GM12878 (cell line): ENCODE results near the gene STPG1.

ENCODE experiments used
- CHD2 ChIP-seq: IDR thresholded peaks from 2 replicates; pipeline ENCODE4 v1.6.1; 2011; ENCODE audit warnings: low read depth, low read length, improper control_type of control experiment, borderline replicate concordance
- FOXK2 ChIP-seq: fragments of 450-650 bp; IDR thresholded peaks from 2 replicates; pipeline ENCODE4 v1.6.1; 2017; ENCODE audit warnings: mild to moderate bottlenecking, moderate library complexity
- FOXM1 ChIP-seq: IDR thresholded peaks from 2 replicates; pipeline ENCODE4 v1.6.1; 2012; ENCODE audit warnings: low read depth, mild to moderate bottlenecking, inconsistent platforms, low read length, moderate library complexity
- KLF5 ChIP-seq: fragments of 450-650 bp; IDR thresholded peaks from 2 replicates; pipeline ENCODE4 v1.6.1; 2014; ENCODE audit warnings: mild to moderate bottlenecking; ENCODE audit not compliant: partially characterized antibody
- MXI1 ChIP-seq: fragments of 150-350 bp; IDR thresholded peaks from 2 replicates; pipeline ENCODE4 v1.6.1; 2011; ENCODE audit warnings: low read depth, mild to moderate bottlenecking, inconsistent platforms, low read length, improper control_type of control experiment
- POLR2AphosphoS2 ChIP-seq: IDR thresholded peaks from 2 replicates; pipeline ENCODE4 v1.6.1; 2011; ENCODE audit warnings: low read depth, mild to moderate bottlenecking, low read length, improper control_type of control experiment, moderate library complexity
- RAD21 ChIP-seq: IDR thresholded peaks from 2 replicates; pipeline ENCODE4 v1.6.1; 2011; ENCODE audit warnings: mild to moderate bottlenecking, low read depth, low read length, moderate library complexity; ENCODE audit not compliant: insufficient read depth
- RCOR1 ChIP-seq: conservative IDR thresholded peaks from 2 replicates; pipeline ENCODE4 v1.6.1; 2012; ENCODE audit warnings: low read depth, low read length, improper control_type of control experiment
- TAF1 ChIP-seq: IDR thresholded peaks from 2 replicates; pipeline ENCODE4 v1.6.1; 2011; ENCODE audit warnings: mild to moderate bottlenecking, low read depth, low read length, borderline replicate concordance
- TF ChIP-seq, protein P1 (sequence below), 3 experiments: IDR thresholded peaks in 2 of 3; conservative IDR thresholded peaks in 1 of 3; 2 replicates each; pipeline ENCODE4 v1.5.1; 2011; ENCODE audit warnings: low read depth in 3 of 3, low read length in 3 of 3, mild to moderate bottlenecking in 3 of 3, control low read depth in 2 of 3, moderate library complexity in 2 of 3, inconsistent platforms in 1 of 3, mixed read lengths in 1 of 3; ENCODE audit not compliant: control insufficient read depth in 2 of 3, insufficient read depth in 1 of 3; ENCODE audit errors: extremely low read depth in 1 of 3
- TF ChIP-seq, protein P2 (sequence below): IDR thresholded peaks from 2 replicates; pipeline ENCODE4 v1.6.1; 2012; ENCODE audit warnings: mild to moderate bottlenecking, low read depth, low read length
- TF ChIP-seq, protein P3 (sequence below): fragments of 450-650 bp; IDR thresholded peaks from 2 replicates; pipeline ENCODE4 v1.6.1; 2017; ENCODE audit warnings: mild to moderate bottlenecking
- TF ChIP-seq, protein P4 (sequence below): IDR thresholded peaks from 2 replicates; pipeline ENCODE4 v1.6.1; 2012; ENCODE audit warnings: low read depth, low read length, improper control_type of control experiment

DNA sequence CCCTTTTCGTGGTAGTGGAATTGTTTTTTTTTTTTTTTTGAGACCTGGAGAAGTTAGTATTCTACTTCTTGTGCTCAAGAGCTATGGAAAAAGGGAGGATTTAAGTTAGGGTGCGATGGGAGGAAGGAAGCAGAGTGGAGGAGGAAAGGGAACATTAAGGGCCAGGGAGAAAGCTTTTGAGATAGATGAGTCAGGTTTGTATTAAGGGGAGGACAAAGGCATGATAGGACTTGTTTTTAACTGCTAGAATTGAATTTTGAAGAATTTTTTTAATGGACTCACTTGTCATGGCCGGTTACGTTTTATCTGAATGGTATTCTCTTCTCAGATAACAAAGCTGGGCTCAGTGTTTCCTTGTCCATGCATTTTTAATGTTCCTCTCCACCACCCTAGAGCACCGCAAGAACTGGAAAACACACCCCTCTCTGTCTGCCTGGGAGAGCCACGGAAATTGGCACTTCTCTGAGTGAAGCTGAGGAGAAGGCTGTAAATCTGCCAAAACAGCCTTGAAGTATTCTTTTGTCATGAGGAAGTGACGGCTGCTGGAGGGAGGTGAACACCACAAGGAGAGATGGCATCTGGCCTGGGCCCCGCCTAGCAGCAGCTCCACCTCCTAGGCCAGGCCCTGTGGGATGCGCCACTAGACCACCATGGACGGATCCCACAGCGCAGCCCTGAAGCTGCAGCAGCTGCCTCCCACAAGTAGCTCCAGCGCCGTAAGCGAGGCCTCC is 5.5 kb upstream of the STPG1 start:
- TF ChIP-seq, protein P1, sequence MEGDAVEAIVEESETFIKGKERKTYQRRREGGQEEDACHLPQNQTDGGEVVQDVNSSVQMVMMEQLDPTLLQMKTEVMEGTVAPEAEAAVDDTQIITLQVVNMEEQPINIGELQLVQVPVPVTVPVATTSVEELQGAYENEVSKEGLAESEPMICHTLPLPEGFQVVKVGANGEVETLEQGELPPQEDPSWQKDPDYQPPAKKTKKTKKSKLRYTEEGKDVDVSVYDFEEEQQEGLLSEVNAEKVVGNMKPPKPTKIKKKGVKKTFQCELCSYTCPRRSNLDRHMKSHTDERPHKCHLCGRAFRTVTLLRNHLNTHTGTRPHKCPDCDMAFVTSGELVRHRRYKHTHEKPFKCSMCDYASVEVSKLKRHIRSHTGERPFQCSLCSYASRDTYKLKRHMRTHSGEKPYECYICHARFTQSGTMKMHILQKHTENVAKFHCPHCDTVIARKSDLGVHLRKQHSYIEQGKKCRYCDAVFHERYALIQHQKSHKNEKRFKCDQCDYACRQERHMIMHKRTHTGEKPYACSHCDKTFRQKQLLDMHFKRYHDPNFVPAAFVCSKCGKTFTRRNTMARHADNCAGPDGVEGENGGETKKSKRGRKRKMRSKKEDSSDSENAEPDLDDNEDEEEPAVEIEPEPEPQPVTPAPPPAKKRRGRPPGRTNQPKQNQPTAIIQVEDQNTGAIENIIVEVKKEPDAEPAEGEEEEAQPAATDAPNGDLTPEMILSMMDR (IDR thresholded peaks at IDR 0.05 in 2 of 3, conservative IDR thresholded peaks at IDR 0.05 in 1 of 3; ENCODE audit: control insufficient read depth in 2 of 3, extremely low read depth in 1 of 3, insufficient read depth in 1 of 3, low read depth in 3 of 3, low read length in 3 of 3): no peak
- TF ChIP-seq FOXM1 (no peak), CHD2 (no peak), TAF1 (no peak), POLR2AphosphoS2 (no peak), MXI1 (no peak), FOXK2 (no peak), RAD21 (no peak), RCOR1 (no peak), KLF5 (no peak)
- TF ChIP-seq, protein P2, sequence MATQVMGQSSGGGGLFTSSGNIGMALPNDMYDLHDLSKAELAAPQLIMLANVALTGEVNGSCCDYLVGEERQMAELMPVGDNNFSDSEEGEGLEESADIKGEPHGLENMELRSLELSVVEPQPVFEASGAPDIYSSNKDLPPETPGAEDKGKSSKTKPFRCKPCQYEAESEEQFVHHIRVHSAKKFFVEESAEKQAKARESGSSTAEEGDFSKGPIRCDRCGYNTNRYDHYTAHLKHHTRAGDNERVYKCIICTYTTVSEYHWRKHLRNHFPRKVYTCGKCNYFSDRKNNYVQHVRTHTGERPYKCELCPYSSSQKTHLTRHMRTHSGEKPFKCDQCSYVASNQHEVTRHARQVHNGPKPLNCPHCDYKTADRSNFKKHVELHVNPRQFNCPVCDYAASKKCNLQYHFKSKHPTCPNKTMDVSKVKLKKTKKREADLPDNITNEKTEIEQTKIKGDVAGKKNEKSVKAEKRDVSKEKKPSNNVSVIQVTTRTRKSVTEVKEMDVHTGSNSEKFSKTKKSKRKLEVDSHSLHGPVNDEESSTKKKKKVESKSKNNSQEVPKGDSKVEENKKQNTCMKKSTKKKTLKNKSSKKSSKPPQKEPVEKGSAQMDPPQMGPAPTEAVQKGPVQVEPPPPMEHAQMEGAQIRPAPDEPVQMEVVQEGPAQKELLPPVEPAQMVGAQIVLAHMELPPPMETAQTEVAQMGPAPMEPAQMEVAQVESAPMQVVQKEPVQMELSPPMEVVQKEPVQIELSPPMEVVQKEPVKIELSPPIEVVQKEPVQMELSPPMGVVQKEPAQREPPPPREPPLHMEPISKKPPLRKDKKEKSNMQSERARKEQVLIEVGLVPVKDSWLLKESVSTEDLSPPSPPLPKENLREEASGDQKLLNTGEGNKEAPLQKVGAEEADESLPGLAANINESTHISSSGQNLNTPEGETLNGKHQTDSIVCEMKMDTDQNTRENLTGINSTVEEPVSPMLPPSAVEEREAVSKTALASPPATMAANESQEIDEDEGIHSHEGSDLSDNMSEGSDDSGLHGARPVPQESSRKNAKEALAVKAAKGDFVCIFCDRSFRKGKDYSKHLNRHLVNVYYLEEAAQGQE: no peak
- TF ChIP-seq, protein P3, sequence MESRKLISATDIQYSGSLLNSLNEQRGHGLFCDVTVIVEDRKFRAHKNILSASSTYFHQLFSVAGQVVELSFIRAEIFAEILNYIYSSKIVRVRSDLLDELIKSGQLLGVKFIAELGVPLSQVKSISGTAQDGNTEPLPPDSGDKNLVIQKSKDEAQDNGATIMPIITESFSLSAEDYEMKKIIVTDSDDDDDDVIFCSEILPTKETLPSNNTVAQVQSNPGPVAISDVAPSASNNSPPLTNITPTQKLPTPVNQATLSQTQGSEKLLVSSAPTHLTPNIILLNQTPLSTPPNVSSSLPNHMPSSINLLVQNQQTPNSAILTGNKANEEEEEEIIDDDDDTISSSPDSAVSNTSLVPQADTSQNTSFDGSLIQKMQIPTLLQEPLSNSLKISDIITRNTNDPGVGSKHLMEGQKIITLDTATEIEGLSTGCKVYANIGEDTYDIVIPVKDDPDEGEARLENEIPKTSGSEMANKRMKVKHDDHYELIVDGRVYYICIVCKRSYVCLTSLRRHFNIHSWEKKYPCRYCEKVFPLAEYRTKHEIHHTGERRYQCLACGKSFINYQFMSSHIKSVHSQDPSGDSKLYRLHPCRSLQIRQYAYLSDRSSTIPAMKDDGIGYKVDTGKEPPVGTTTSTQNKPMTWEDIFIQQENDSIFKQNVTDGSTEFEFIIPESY: no peak
- TF ChIP-seq, protein P4, sequence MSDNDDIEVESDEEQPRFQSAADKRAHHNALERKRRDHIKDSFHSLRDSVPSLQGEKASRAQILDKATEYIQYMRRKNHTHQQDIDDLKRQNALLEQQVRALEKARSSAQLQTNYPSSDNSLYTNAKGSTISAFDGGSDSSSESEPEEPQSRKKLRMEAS: no peak
